ENCODE measurements around the gene HGD.
"Not testable (repeated sequence)": the region's sequence is repeated elsewhere in the genome, so short reads cannot be mapped to it uniquely, and the experiment has no call there.

HGD gene, protein sequence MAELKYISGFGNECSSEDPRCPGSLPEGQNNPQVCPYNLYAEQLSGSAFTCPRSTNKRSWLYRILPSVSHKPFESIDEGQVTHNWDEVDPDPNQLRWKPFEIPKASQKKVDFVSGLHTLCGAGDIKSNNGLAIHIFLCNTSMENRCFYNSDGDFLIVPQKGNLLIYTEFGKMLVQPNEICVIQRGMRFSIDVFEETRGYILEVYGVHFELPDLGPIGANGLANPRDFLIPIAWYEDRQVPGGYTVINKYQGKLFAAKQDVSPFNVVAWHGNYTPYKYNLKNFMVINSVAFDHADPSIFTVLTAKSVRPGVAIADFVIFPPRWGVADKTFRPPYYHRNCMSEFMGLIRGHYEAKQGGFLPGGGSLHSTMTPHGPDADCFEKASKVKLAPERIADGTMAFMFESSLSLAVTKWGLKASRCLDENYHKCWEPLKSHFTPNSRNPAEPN

DNA sequence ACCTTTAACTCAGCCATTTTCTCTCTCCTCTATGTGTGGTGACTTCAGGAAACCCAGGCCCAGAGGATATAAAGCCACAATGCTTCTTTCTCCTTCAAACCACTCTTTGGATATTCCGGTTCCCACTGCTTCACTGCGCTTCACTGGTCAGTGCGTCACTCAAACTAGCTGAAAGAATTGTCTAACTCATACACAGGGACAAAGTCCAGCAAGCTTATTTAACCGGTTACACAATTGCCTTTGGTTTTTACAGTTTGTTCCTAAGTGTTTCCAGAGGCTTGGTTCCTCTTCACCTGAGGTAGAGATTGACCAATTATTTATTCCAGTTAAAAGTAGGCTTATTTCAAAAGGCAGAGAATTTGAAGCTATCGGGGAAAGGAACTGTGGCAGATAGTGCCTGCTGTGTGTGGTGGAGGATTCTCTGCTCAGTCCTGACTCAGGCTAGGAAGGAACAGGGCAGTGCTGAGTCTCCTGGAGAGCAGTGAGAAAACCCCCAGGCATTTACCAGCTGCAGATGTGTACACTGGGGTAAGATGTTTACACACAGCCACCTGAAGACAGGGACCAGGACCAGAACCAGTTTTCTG lies at the start of gene HGD:
TSS of gene HGD (minus strand) at position 145 of the 587 bp plus-strand sequence. CDS start at position 17, 128 bp downstream.
- H3K27me3 Mint-ChIP-seq, result no peaks in the 10 kb centered on the region
- peaks cover 4% of the 10 kb centered on the region for H3K9me3 Mint-ChIP-seq
- H3K4me3 Mint-ChIP-seq, result no peak within 1 kb of the TSS
- no peak within 1 kb of the TSS for H3K27ac Mint-ChIP-seq
- H3K36me3 Mint-ChIP-seq (ENCODE audit: low read depth), result peaks cover 10% of the 10 kb centered on the region
- peaks cover 4% of the 10 kb centered on the region for H3K4me1 Mint-ChIP-seq (ENCODE audit: low read depth)

GRCh38 chr3:120730576-120731542 lies 48.8 kb upstream of the HGD start:
- H3K27ac Mint-ChIP-seq, result no peak overlapping the region
- no peaks in the 10 kb centered on the region for H3K4me1 Mint-ChIP-seq (ENCODE audit: low read depth)
- H3K27me3 Mint-ChIP-seq, result no peaks in the 10 kb centered on the region
- H3K4me3 Mint-ChIP-seq, result no peak overlapping the region
- H3K9me3 Mint-ChIP-seq, result no peaks in the 10 kb centered on the region
- H3K36me3 Mint-ChIP-seq (ENCODE audit: low read depth), result peaks cover 35% of the 10 kb centered on the region

- H3K9me3 Mint-ChIP-seq, result peaks cover 3% of the 10 kb centered on the region
- peaks cover 46% of the 10 kb centered on the region for H3K36me3 Mint-ChIP-seq (ENCODE audit: low read depth)
- H3K4me3 Mint-ChIP-seq, result no peak overlapping the region
- no peaks in the 10 kb centered on the region for H3K27me3 Mint-ChIP-seq
- H3K4me1 Mint-ChIP-seq (ENCODE audit: low read depth), result no peaks in the 10 kb centered on the region
- peak overlapping the region; percentile 14 for H3K27ac Mint-ChIP-seq
Measured at GRCh38 chr3:120726791-120727190, 44.8 kb upstream of the HGD start.

DNA sequence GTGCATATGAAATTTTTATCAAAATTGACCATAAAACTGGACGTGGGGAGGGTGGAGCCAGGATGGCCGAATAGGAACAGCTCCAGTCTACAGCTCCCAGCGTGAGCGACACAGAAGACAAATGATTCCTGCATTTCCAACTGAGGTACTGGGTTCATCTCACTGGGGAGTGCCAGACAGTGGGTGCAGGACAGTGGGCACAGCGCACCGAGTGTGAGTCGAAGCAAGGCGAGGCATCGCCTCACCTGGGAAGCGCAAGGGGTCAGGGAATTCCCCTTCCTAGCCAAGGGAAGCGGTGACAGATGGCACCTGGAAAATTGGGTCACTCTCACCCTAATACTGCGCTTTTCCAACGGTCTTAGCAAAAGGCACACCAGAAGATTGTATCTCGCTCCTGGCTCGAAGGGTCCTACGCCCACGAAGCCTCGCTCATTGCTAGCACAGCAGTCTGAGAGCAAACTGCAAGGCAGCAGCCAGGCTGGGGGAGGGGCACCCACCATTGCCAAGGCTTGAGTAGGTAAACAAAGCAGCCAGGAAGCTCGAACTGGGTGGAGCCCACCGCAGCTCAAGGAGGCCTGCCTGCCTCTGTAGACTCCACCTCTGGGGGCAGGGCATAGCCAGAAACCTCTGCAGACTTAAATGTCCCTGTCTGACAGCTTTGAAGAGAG lies 37.3 kb upstream of the HGD start:
- peak overlapping the region; percentile 49 for H3K4me3 Mint-ChIP-seq
- H3K27ac Mint-ChIP-seq, result peak overlapping the region; percentile 66
- not testable (repeated sequence) for H3K27me3 Mint-ChIP-seq, H3K9me3 Mint-ChIP-seq
- peaks cover 33% of the 10 kb centered on the region for H3K4me1 Mint-ChIP-seq (ENCODE audit: low read depth)
- peaks cover 33% of the 10 kb centered on the region for H3K36me3 Mint-ChIP-seq (ENCODE audit: low read depth)

DNA sequence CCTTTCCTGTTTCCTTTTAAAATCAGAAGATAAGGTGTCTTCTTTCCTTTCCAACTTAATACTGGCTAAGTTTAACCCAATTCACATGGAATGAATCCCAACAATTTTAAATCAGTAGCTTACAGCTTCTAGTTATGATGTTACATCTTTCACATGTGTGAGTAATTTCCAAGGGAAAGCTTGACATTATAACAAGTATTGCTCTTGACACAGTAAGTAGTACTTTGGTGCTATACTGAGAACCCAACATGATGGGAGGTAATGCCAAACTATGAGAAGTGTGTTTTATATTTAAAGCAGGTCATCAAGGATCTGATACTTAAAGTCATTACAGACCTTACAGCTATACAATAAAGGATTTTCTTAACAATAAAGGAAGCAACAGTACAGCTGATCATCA lies 31.2 kb upstream of the HGD start:
- Mint-ChIP-seq H3K9me3 (no peaks in the 10 kb centered on the region), H3K27ac (no peak overlapping the region), H3K4me3 (no peak overlapping the region), H3K27me3 (no peaks in the 10 kb centered on the region), H3K4me1 (ENCODE audit: low read depth) (peaks cover 4% of the 10 kb centered on the region), H3K36me3 (ENCODE audit: low read depth) (peaks cover 10% of the 10 kb centered on the region)

GRCh38 chr3:120710369-120710768 lies 28.3 kb upstream of the HGD start:
- Mint-ChIP-seq H3K27ac (no peak overlapping the region), H3K4me3 (no peak overlapping the region), H3K36me3 (ENCODE audit: low read depth) (peaks cover 27% of the 10 kb centered on the region), H3K9me3 (no peaks in the 10 kb centered on the region), H3K27me3 (no peaks in the 10 kb centered on the region), H3K4me1 (ENCODE audit: low read depth) (no peaks in the 10 kb centered on the region)

DNA sequence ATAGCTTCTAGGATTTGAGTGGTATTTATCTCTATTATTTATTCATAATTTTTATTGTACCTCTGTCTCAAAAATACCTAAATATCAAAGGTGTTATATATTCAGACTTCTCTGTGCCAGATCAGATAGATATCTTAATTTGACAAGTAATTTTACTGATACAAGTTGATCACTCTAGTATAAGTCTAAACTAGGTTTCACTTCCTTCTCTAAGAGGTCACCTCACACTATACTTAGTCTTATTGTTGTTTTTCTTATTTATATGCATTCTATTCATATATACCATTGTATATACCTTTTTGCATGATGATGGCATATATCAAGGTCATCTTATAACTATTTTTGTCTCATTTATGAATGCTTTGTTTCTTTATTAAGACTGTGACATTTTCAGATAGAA lies 26.4 kb upstream of the HGD start:
- no peaks in the 10 kb centered on the region for H3K9me3 Mint-ChIP-seq
- H3K27me3 Mint-ChIP-seq, result no peaks in the 10 kb centered on the region
- no peak overlapping the region for H3K27ac Mint-ChIP-seq
- no peaks in the 10 kb centered on the region for H3K4me1 Mint-ChIP-seq (ENCODE audit: low read depth)
- H3K36me3 Mint-ChIP-seq (ENCODE audit: low read depth), result peaks cover 43% of the 10 kb centered on the region
- H3K4me3 Mint-ChIP-seq, result no peak overlapping the region

DNA sequence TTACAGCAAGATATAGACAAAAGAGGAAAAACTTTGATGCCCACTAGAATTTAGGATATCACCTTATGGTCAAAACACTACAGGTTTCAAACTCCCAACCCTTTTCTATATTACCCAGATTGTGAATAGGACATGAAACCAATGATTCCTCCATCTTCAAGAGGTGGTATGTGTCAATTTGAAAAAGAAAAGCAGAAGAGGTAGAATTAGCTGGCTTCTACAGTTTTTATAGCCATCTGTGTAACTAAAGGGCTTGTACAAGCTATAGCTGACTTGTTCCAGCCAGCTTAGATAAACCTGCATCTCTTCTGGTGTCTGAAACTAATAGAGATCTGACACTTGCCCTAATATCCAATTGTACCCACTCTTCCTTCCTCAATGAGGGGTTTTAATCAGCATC lies 24.9 kb upstream of the HGD start:
- H3K4me3 Mint-ChIP-seq, result no peak overlapping the region
- no peaks in the 10 kb centered on the region for H3K4me1 Mint-ChIP-seq (ENCODE audit: low read depth)
- H3K9me3 Mint-ChIP-seq, result no peaks in the 10 kb centered on the region
- H3K27me3 Mint-ChIP-seq, result no peaks in the 10 kb centered on the region
- no peak overlapping the region for H3K27ac Mint-ChIP-seq
- H3K36me3 Mint-ChIP-seq (ENCODE audit: low read depth), result peaks cover 53% of the 10 kb centered on the region

DNA sequence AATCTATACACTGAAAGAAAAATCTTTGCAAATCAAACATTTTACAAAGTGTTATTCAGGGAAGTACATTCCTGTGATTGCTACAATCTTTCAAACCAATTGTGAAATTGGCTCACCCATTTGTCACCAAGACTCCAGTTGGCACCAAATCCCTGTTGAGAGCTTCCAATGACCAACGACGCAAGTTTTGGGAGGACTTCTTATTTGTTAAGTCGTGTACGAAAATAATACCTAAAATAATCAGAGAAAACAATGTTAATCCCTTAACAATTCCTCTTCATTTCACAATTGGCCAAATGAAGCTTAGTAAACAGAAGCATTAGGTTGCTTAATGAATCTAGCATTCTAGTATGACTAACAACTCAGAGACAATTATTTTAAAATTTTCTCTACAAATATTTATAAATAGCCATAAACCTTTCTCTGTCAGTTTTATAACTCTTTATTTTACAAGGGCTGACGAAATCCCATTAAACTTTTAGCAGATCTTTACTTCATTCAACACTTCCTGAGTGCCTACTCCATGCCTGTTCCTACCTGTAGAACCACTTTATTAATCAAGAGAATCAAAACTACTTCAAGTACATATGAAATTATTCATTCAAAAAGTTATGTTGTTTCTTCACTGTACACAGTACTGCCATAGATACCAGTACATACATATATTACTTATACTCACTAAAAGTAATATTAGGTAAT lies 24.0 kb upstream of the HGD start:
- peaks cover 58% of the 10 kb centered on the region for H3K36me3 Mint-ChIP-seq (ENCODE audit: low read depth)
- H3K9me3 Mint-ChIP-seq, result no peaks in the 10 kb centered on the region
- H3K4me1 Mint-ChIP-seq (ENCODE audit: low read depth), result no peaks in the 10 kb centered on the region
- no peak overlapping the region for H3K4me3 Mint-ChIP-seq
- H3K27ac Mint-ChIP-seq, result no peak overlapping the region
- H3K27me3 Mint-ChIP-seq, result no peaks in the 10 kb centered on the region

DNA sequence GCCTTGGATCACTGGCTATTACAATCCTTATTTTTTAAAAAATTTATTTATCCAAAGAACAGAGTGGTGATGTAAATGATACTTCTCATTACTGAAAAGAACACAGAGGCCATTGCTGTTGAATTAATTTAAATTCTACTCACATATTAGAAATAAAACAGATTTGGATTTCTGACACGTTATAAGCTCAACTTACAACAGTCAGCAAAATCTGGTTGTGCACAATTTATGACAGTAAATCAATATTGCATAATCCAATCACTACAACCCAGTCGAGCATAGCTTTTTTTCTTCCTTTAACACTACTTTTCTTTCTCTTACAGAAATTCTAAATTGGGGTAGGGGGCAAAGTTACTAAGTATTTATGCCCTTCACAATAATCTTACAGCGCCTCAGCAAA lies 17.3 kb upstream of the HGD start:
- no peaks in the 10 kb centered on the region for H3K27me3 Mint-ChIP-seq
- no peaks in the 10 kb centered on the region for H3K9me3 Mint-ChIP-seq
- no peak overlapping the region for H3K4me3 Mint-ChIP-seq
- peaks cover 47% of the 10 kb centered on the region for H3K36me3 Mint-ChIP-seq (ENCODE audit: low read depth)
- no peaks in the 10 kb centered on the region for H3K4me1 Mint-ChIP-seq (ENCODE audit: low read depth)
- H3K27ac Mint-ChIP-seq, result no peak overlapping the region

GRCh38 chr3:120693439-120694171 lies 11.6 kb upstream of the HGD start:
- Mint-ChIP-seq H3K27ac (no peak overlapping the region), H3K36me3 (ENCODE audit: low read depth) (peaks cover 44% of the 10 kb centered on the region), H3K4me3 (no peak overlapping the region), H3K9me3 (no peaks in the 10 kb centered on the region), H3K27me3 (no peaks in the 10 kb centered on the region), H3K4me1 (ENCODE audit: low read depth) (no peaks in the 10 kb centered on the region)

- Mint-ChIP-seq H3K27ac (no peak overlapping the region), H3K27me3 (no peaks in the 10 kb centered on the region), H3K36me3 (ENCODE audit: low read depth) (peaks cover 36% of the 10 kb centered on the region), H3K9me3 (no peaks in the 10 kb centered on the region), H3K4me1 (ENCODE audit: low read depth) (no peaks in the 10 kb centered on the region), H3K4me3 (no peak overlapping the region)
Measured at GRCh38 chr3:120689395-120689794, 7.4 kb upstream of the HGD start.

DNA sequence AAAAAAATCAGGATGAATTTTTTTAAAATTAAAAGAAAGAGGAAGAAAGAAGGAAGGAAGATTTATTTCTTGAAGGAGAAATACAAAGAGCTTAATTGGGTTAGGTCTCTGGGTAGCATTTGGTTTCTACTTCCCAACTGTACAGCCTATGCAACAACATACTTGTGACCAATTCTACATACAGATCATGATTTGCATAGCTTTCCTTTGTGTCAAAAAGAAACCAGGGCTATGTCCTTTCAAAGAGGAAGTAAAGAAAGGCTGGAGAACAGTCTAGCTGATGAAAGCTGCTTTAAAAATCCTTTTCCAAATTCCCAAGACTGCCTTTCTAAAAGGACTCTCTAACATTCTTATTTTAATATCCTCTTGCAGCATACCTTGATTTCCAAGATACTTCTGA lies 6.1 kb upstream of the HGD start:
- Mint-ChIP-seq H3K4me1 (ENCODE audit: low read depth) (no peaks in the 10 kb centered on the region), H3K27me3 (no peaks in the 10 kb centered on the region), H3K27ac (no peak overlapping the region), H3K4me3 (no peak overlapping the region), H3K9me3 (no peaks in the 10 kb centered on the region), H3K36me3 (ENCODE audit: low read depth) (peaks cover 30% of the 10 kb centered on the region)

All from stimulated activated naive CD8-positive, alpha-beta T cell treated with anti-CD3 and anti-CD28 coated beads, Interleukin-15, Interleukin-2, amounts not matched to agents 100 ng/mL and 50 ng/mL, for 24 hours (primary cell).